ENCODE results near the gene PRMT1. TPM values are rescaled to one million over a fixed set of nuclear protein-coding genes. Genes with fewer than 3 reads are reported as not detected.

The PRMT1 gene
- polyA plus RNA-seq, 2 of the 4 experiments (the other 2 are of a cell fraction): 504 to 516 TPM

GRCh38 chr19:49653466-49653806 lies 23.6 kb upstream of the PRMT1 start:
- DNase-seq (ENCODE audit: low read depth in 1 of 2, low spot score in 1 of 2): no peak
- Histone ChIP-seq H3K4me2 (no peak overlapping the region), H3K4me3 (no peak overlapping the region), H3K4me1 (no peaks in the 10 kb centered on the region), H3K9me3 (no peaks in the 10 kb centered on the region), H3K27ac (no peak overlapping the region)
- no peak; a peak in 1 of 6 replicates for ATAC-seq
- CTCF ChIA-PET: interaction anchor here (21.2 kb wide), 1 partner anchor 21 kb away, joined by 326 read pairs; the partner anchor contains the start of gene PRMT1
- no peak for TF ChIP-seq HOXA7 (CRISPR knock-in tag; IDR thresholded peaks at IDR 0.05)
- TF ChIP-seq PBX3 (IDR thresholded peaks at IDR 0.05): no peak
- TF ChIP-seq POLR2A (IDR thresholded peaks at IDR 0.05; ENCODE audit: low read length): no peak
- no peak for TF ChIP-seq CTCF (IDR thresholded peaks at IDR 0.05)
- no peak for TF ChIP-seq RAD21 (conservative IDR thresholded peaks at IDR 0.05 in 1 of 2, IDR thresholded peaks at IDR 0.05 in 1 of 2)
- TF ChIP-seq MYC (IDR thresholded peaks at IDR 0.05; ENCODE audit: borderline replicate concordance, low read length): no peak
- TF ChIP-seq TP53 (CRISPR knock-in tag; IDR thresholded peaks at IDR 0.05): no peak
- no peak for TF ChIP-seq EHMT2 (IDR thresholded peaks at IDR 0.05; ENCODE audit: low read depth)
- no peak for TF ChIP-seq CHD2 (IDR thresholded peaks at IDR 0.05; ENCODE audit: low read length, partially characterized antibody)
- no peak for TF ChIP-seq PHF8 (IDR thresholded peaks at IDR 0.05; ENCODE audit: borderline replicate concordance, low read depth)
- TF ChIP-seq POLR2AphosphoS2 (conservative IDR thresholded peaks at IDR 0.05; ENCODE audit: low read length): no peak
- TF ChIP-seq TFCP2L1 (CRISPR knock-in tag; IDR thresholded peaks at IDR 0.05): no peak
- TF ChIP-seq MAZ (IDR thresholded peaks at IDR 0.05; ENCODE audit: borderline replicate concordance, low read depth, low read length): no peak
- no peak for TF ChIP-seq KDM5A (IDR thresholded peaks at IDR 0.05)
- no peak for TF ChIP-seq ZC3H11A (IDR thresholded peaks at IDR 0.05)
- POLR2A ChIA-PET: interaction anchor here (0.6 to 1.2 kb wide), 2 partner anchors 11 to 28 kb away, joined by 4 read pairs; partner anchors contain the start of gene SCAF1
- no peak for FAIRE-seq
- 86% methylated on average over 10 of the region's 13 CpGs for WGBS (ENCODE audit: missing lambda C conversion rate)

GRCh38 chr19:49654581-49654980 lies 22.5 kb upstream of the PRMT1 start:
- Histone ChIP-seq H3K4me3 (no peak overlapping the region), H3K4me1 (no peaks in the 10 kb centered on the region), H3K27ac (no peak overlapping the region), H3K4me2 (no peak overlapping the region), H3K9me3 (no peaks in the 10 kb centered on the region)
- ChIA-PET CTCF (interaction anchor here (1.6 to 21.2 kb wide), 3 partner anchors 10 to 29 kb away, joined by 4 to 326 read pairs (median 117); partner anchors contain the start of genes PRMT1, RRAS and SCAF1), POLR2A (interaction anchor here (2.5 to 2.6 kb wide), 2 partner anchors 12 to 14 kb away, joined by 13 to 14 read pairs; partner anchors contain the start of genes RRAS and SCAF1)
- 93% methylated on average over 8 of the region's 10 CpGs for WGBS (ENCODE audit: missing lambda C conversion rate)
- FAIRE-seq (no peak), ATAC-seq (no peak), DNase-seq (ENCODE audit: low read depth in 1 of 2, low spot score in 1 of 2) (no peak)
- TF ChIP-seq CHD4 (IDR thresholded peaks at IDR 0.05; ENCODE audit: borderline replicate concordance) (no peak), ZFP36 (IDR thresholded peaks at IDR 0.05; ENCODE audit: borderline replicate concordance, partially characterized antibody) (no peak), SMC3 (IDR thresholded peaks at IDR 0.05) (no peak), NR3C1 (IDR thresholded peaks at IDR 0.05) (no peak)

GRCh38 chr19:49655570-49656455 lies 21.3 kb upstream of the PRMT1 start:
- H3K4me1 ChIP-seq: no peaks in the 10 kb centered on the region
- no peak overlapping the region for H3K27ac ChIP-seq
- 92% methylated on average over 23 of the region's 23 CpGs for WGBS (ENCODE audit: missing lambda C conversion rate)
- FAIRE-seq (no peak), DNase-seq (ENCODE audit: low read depth in 1 of 2, low spot score in 1 of 2) (no peak), ATAC-seq (no peak)
- H3K4me2 ChIP-seq: no peak overlapping the region
- 0 out of 3 replicates have a peak, but pooled peaks cover 3% of the 10 kb centered on the region for H3K9me3 ChIP-seq
- no peak for TF ChIP-seq NR3C1 (IDR thresholded peaks at IDR 0.05)
- TF ChIP-seq EHF (CRISPR knock-in tag; IDR thresholded peaks at IDR 0.05): no peak
- TF ChIP-seq NPAS2 (CRISPR knock-in tag; IDR thresholded peaks at IDR 0.05; ENCODE audit: borderline replicate concordance): no peak
- no peak for TF ChIP-seq HDAC2 (IDR thresholded peaks at IDR 0.05)
- H3K4me3 ChIP-seq: no peak overlapping the region
- CTCF ChIA-PET: interaction anchor here (0.5 to 21.2 kb wide), 7 partner anchors 11 to 289 kb away, joined by 3 to 326 read pairs (median 4); partner anchors contain the start of genes PRMT1, RRAS and SCAF1
- POLR2A ChIA-PET: interaction anchor here (1.0 to 2.6 kb wide), 4 partner anchors 8 to 21 kb away, joined by 3 to 14 read pairs (median 9); partner anchors contain the start of genes RRAS and SCAF1

All from A549 (cell line).